HG03469 (cell line): ENCODE data around the gene CRTAP.
"Not testable (repeated sequence)": the region's sequence is repeated elsewhere in the genome, so short reads cannot be mapped to it uniquely, and the experiment has no call there.

Experiments used
- ATAC-seq: cut with Tn5 transposase; IDR thresholded peaks from one replicate; pipeline ENCODE4 v1.9.1; 2021; ENCODE audit warnings: mild to moderate bottlenecking, moderate library complexity, moderate number of reproducible peaks; ENCODE audit not compliant: unreplicated experiment

The CRTAP gene

DNA sequence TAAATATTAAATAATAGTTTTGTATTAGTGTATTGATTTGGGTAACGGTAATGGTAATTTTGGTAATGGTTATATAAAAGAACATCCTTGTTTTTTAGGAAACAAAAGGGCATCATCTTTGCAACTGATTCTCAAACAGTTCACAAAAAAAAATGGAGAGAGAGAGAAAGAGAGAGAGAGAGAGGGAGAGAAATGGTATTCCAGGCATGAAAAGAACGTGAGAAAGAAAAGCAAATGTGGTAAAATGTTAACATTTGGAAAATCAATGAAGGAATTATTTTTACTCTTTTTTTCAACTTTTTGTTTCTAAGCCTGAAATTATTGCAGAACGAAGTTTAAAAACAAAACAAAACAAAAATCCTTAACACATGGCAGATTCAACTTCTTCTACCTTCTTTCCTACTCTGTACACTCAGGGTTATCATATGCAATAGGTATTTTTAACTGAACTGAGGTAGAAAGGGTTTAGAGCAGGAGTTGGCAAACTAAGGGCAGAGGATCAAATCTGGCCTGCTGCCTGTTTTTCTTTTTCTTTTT, 14.6 kb upstream of the CRTAP start:
- ATAC-seq: no peak

DNA sequence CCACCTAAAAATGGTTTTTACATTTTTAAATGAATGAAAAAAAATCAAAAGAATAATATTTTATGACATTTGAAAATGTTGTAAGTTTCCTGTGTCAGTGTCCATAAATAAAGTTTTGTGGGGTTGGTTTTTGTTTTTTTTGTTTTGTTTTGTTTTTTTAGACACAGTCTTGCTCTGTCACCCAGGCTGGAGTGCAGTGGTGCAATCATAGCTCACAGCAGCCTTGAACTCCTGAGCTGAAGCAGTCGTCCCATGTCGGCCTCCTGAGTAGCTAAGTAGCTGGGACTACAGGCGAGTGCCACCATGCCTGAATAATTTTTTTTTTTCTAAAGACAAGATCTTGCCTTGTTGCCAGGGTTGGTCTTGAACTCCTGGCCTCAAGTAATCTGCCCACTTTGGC, 14.1 kb upstream of the CRTAP start:
- ATAC-seq: no peak

DNA sequence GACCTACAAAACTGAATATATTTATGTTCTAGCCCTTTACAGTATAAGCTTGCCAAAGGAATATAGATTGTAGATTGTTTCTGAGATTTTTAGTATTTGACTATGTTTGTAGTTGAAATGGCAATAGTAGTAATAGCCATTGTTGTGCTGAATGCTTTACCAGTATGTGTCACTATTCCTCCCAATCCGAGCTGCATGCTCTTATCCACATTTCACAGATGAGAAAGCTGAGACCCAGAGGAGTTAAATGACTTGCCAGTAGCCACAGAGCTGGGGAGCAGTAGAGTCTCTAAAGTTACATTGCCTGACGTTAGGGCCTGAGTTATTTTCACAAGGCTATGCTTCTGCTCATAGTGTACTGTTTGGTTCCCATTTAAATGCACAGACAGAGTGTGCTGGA, 13.6 kb upstream of the CRTAP start:
- ATAC-seq: no peak

DNA sequence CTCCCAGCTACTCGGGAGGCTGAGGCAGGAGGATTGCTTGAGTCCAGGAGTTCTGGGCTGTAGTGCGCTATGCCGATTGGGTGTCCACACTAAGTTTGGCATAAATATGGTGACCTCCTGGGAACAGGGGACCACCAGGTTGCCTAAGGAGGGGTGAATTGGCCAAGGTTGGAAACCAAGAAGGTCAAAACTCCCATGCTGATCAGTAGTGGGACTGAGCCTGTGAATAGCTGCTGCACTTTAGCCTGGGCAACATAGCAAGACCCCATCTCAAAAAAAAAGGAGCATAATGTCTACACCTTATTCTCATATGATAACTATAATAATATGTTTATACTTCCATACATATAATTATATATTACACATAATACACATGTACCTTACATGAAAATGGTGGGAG, 10.8 kb upstream of the CRTAP start:
- ATAC-seq: no peak

DNA sequence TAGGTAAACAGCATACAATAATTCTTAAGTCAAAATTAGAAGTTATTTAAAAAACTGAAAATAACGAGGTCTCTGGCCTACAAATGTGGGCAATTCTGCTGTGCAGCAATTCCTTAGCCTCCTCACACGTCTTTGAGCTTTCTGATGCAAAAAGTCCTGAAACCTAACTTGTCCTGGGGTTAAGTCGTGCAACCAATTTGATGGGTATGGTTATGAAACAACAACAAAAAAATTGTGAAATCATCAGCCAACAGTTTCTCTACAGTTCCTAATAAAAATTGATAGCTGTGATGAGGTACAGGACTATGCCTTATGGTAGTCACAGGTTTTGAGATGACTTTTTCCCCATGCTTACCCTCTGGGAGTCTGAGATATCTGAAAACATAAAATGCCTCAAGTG, 10.3 kb upstream of the CRTAP start:
- ATAC-seq: no peak

DNA sequence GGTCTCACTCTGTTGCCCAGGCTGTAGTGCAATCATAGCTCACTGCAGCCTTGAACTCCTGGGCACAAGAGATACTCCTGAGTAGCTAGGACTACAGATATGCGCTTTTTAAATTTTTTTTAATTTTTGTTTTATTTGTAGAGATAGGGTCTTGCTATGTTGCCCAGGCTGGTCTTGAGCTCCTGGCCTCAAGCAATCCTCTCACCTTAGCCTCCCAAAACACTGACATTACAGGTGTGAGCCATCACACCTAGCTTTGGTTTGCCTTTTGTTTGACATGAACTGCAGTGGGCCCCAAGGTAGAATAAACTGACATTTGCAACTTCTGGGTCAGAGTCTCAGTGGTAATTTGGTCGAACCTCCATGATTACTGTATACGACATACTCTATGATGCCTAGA, 9.0 kb upstream of the CRTAP start:
- ATAC-seq: no peak

DNA sequence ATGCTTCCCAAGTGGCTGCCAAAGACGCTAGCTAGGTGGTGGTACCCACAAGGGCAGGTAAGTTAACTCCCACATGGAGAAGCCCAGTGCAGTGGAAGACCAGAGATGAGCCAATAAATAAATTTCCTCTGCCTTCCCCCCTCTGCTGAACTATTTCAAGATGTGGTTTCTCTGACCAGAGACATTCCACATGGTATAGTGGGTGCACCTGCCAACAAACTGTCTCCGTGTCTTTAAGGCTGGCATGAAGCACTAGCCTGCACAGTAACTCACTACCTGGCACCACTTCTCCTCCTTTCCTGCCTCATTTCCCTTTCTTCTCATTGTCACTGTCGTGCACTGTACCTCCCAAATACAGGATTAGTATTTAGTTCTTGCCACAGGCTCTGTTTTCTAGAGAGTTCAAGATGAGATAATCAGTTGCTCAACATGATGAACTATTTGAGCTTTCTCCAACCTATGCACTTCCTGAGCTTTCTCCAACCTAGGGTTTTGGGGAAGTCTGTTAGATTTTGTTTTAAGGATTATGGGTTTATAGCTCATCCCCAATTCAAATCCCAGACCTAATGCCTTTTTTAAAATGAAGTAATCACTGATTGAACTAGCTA, 8.4 kb upstream of the CRTAP start:
- no peak for ATAC-seq

DNA sequence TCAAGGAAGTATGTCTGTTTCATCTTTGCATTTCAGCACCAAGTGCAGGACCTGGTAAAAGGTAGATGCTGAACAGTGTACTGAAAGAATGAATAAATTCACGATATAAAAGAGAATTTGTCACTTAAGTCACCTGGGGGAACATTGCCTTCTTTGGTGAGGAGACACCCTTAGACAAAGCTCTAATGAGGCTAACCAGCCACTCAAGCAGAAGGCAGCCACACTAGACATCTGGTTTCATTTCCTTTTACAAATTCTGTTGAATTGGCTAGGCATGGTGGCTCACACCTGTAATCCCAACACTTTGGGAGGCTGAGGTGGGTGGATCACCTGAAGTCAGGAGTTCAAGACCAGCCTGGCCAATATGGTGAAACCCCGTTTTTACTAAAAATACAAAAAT, 7.0 kb upstream of the CRTAP start:
- not testable (repeated sequence) for ATAC-seq

DNA sequence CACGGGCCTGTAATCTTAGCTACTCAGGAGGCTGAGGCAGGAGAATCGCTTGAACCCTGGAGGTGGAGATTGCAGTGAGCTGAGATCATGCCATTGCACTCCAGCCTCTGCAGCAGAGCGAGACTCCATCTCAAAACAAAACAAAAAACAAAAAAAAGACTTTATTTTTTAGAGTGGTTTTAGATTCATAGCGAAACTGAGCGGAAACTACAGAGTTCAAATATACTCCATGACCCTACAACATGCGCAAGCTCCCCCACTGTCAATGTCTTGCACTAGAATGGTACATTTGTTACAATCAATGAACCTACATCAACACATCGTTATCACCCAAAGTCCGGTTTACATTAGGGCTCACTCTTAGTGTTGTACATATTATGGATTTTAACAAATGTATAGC, 2.2 kb upstream of the CRTAP start:
- peak; percentile 32 for ATAC-seq

DNA sequence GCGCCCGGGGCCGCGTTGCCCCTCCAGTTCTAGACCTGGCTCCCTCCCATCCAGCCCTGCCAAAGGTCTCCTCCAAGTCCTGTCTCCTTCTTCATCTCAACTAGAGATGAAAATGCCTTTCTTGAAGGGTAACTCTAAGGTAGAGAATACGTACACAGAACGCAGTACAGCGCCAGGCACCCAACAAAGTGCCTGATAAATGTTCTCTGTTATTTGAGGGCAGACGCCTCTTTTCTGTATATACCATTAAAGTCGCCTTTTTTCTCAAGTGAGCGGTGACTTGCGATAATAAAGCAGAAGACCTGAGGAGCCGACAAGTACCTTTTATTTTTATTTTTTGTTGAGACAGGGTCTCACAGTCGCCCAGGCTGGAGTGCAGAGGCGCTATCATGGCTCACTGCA, 809 bp downstream of the CRTAP start:
- ATAC-seq: no peak

DNA sequence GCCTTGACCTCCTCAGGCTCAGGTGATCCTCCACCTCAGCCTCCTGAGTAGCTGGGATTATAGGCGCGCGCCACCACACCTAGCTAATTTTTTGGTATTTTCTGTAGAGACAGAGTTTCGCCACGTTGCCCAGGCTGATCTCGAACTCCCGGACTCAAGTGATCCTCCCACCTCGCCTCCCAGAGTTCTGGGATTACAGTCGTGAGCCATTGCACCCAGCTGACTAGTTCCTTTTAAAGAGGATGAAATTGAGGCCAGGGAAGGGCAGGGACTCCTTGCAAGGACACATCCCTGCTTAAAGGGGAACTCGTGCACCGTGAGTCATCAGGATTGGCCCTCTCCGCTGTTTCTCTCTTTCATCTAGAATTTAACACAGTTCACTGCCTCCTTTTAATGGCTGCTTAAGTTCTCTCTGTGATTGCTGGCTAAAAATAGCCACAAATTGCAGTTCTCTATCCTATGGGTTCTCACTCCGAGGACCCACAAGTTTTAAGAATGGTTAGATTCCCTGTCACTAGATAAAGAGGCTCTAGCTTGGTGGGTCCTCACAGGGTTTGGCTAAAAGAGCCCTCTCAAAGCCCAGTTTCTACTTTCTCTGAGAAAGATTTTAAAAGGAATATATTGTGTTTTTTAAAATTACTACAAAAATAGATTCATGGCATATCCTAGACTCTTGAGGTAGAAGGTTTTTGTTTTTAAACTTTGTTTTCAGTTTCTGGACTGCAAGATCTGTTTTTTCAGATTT, 1.4 kb downstream of the CRTAP start:
- no peak for ATAC-seq

DNA sequence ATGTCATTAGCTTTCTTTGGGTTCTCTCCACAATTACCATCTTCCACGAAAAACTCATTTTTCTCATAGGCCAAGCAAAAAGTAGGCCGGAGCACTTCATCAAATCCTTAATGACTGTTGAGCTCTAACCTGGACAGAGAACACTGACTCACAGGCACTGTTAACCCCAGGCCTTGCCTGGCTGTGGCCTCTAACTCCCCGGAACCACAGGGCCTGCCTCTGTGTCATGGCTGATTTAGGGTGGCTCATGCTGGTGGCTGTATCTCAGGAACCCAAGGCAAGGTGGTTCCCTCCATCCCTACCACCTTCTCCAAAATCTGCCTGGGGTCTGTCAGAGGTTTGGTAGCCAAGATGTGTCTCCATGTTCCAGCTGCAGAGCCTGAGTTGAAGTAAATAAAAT, 3.6 kb downstream of the CRTAP start:
- ATAC-seq: no peak

DNA sequence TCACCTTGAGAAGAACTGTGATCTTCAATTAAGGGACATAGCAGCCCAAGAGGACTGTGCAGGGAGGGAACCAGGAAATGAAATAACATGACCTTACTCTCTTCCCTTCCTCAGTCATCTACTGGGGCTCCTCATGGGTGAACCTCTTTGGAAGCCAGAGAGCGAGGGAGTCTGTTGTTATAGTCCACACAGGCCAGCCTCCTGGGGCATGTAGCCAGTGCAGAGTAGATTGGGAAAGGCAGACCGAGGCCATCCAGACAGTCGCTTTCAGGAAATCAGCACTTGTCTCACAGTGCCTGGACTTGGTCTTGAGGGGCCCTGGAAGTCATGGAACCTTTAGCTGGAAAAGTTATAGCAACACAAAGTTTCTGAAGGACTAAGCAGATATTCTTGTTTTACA, 6.1 kb downstream of the CRTAP start:
- no peak for ATAC-seq

DNA sequence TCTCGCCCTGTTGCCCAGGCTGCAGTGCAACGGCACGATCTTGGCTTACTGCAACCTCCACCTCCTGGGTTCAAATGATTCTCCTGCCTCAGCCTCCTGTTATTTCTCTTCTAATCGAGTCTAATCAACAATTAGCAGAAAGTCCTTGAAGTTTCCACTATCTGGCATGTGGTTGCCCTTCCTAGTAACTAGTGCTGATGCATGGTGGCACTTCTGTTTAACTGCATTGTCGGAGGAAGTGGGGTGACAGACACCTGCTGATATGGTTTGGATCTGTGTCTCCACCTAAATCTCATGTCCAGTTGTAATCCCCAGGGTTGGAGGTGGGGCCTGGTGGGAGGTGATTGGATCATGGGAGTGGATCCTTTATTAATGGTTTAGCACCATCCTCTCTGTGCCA, 9.2 kb downstream of the CRTAP start:
- no peak for ATAC-seq

DNA sequence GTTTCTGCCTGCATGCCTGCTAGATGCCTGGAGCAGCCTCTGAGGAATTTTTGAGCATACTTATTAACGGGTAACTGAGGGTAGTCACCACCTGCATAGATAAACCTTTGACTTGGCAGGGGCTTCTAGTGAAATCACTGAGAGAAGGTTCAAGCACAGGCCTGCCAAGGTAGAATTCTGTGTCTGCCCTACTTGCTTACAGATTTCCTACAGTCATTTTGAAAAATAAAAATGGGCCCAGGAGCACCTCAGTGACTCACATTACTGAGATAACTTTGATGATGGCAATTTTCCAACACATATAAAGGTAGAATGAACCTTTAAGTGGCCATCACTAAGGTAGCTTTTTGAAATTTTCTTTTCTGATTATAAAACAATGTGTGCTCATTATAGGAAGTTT, 10.8 kb downstream of the CRTAP start:
- no peak for ATAC-seq

DNA sequence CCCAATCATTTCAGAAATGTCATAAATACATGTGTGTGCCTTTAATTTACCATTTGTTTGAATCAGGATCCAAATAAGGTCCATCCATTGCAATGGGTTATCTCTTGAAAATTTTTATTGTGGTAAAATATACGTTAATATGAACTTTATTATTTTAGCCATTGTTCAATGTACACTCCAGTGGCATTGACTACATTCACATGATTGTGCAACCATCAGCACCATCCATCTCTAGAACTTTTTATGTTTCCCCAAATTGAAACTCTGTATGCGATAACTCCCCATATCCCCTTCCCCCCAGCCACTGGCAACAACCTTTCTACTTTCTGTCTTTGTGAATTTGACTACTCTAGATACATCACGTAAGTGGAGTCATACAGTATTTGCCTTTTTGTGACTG, 12.0 kb downstream of the CRTAP start:
- ATAC-seq: no peak

DNA sequence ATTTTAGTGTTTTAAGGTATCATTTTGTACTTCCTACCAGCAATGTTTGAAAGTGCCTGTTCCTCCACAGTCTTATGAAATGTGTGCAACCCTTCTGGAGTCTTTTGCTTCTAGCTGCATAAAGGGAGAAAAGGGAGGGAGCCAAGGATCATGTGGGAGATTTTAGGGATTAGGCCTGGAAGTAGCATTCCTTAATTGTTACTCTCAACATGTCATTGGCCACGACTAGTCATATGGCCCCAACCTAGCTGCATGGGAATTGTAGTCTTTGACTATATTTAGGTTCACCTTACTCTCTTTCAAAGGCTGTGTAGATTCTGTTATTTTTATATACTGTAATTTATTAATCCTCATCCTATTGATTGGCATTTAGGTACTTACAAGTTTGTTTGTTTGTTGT, 14.9 kb downstream of the CRTAP start:
- no peak for ATAC-seq

DNA sequence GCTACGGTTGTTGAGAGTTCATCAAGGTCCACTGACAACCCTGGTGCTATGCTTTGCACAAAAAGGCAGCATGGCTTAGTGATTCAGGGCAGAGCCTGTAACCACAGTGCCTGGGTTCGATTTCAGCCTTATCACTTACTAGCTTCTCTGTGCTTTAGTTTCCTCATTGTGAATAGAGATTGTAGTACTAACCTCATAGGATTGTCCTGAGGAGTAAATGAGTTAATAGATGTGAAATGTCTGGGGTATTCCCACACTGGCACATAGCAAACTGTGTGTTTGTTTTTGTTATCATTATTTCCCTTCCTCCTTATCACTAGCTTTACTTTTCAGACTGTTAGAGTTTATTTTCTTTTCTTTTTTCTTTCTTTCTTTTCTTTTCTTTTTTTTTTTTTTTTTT, 16.3 kb downstream of the CRTAP start:
- ATAC-seq: no peak

DNA sequence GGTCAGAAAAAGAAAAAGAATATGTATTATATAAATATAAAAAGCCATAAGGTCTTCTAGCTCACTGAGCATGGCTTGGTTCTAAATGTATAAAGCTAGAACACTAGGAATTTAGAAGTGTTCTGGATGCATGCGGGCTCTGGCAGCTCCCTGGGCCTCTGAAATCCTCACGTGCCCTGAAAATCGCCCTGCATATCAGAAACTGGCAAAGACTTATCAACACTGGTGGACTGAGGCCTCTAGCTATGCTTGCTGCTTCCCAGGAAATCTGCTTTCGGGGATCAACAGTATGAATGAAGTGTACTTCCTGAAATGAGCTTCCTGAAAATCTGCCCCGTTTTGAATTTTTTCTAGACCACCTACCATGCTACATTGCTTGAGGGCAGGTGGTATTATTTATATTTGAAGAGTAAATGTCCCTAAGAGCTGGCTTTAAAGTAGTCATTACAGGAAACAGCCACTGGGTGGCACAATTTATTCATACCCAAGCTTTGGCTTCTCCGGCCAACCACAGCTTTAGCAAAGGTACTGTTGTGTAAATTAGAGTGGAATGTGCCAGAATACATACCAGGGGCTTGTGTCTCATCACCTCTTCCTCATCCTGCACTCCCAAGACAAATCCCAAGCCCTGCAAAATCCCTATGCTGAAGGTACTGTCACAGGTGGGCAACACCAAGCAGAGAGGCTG, 17.7 kb downstream of the CRTAP start:
- peak; percentile 68 for ATAC-seq

DNA sequence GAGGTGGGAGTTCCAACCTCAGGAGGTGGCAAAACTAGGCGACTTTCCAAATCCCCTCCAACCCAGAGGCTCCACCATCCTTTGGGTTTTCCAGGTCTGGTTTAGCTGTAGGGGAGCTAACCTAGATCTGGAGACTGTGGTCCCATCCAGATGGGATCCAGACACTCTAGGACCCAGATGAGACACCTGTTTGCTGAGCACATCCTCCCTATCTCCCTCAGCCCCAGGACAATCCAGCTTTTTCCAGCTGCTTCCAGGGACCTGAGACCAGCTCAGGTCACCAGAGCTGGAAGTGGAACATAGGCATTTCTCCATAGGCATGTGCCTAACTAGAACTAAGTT, 18.2 kb downstream of the CRTAP start:
- no peak for ATAC-seq

DNA sequence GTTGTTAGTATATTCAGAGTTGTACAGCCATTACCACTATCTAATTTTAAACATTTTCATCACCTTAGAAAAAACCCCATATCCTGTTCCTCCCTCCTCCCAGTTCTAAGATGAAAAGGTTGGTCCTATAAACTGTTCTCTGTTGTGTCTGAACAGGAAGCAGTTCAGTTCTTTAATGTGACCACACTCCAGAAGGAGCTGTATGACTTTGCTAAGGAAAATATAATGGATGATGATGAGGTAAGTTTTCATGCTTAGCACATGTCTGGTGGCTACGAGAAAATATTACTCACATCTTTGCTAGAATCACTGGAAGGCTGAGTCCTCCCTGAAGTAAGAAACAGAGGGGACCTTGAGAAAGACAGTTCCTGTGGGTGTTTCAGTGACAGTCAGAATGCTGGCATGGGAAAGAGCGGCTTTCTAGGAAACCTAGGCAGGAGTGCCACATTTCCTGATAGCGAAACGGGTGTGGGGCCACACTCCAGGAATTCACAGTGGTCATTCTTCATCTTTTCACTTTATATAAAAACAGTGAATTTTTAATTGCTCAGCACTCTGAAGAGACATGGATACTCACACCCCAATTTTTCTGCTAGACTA, 20.3 kb downstream of the CRTAP start:
- ATAC-seq: no peak

DNA sequence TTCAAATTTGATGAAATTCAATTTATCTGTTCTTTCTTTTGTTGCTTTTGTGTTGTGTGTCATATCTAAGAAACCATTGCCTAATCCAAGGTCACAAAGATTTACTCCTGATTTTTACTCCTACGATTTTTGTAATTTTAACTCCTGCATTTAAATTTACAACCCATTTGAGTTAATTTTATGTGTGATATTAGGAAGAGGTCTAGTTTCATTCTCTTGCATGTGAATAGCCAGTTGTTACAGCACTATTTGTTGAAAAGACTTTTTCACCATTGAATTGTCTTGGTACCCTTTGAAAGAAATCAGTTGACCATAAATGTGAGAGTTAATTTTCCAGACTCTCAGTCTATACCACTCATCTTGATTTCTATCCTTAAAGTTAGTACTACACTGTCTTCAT, 23.9 kb downstream of the CRTAP start:
- ATAC-seq: no peak
